CD4-positive, alpha-beta T cell treated with Interleukin-12 subunit alpha and Interleukin-12 subunit beta, for 1 hour (primary cell): ENCODE data around the gene LRR1.

Source experiments
- DNase-seq: peaks from one replicate; pipeline ENCODE4 v3.0.0-alpha.2; 2020

The LRR1 gene

GRCh38 chr14:49598485-49599300 lies at the start of gene LRR1:
Gene LRR1, plus strand, starts transcription at chr14:49598940. Its CDS starts 81 bp downstream, at chr14:49599021.
- DNase-seq, result peak; percentile 87

- no peak for DNase-seq
These were observed 49.3 kb upstream of the LRR1 start for GRCh38 chr14:49549446-49549845.

- DNase-seq, result no peak
These were observed 48.9 kb upstream of the LRR1 start for GRCh38 chr14:49549881-49550280.

GRCh38 chr14:49550286-49551184 lies 48.2 kb upstream of the LRR1 start:
- no peak for DNase-seq

GRCh38 chr14:49551569-49551968 lies 47.2 kb upstream of the LRR1 start:
- no peak for DNase-seq

- no peak for DNase-seq
These were observed 45.6 kb upstream of the LRR1 start for GRCh38 chr14:49553106-49553505.

- no peak for DNase-seq
These were observed 44.8 kb upstream of the LRR1 start for GRCh38 chr14:49553892-49554291.

GRCh38 chr14:49559979-49560768 lies 38.6 kb upstream of the LRR1 start:
- DNase-seq, result no peak

- DNase-seq, result no peak
These were observed 32.0 kb upstream of the LRR1 start for GRCh38 chr14:49566714-49567113.

GRCh38 chr14:49569281-49569680 lies 29.5 kb upstream of the LRR1 start:
- no peak for DNase-seq

- no peak for DNase-seq
These were observed 24.7 kb upstream of the LRR1 start for GRCh38 chr14:49574038-49574437.

GRCh38 chr14:49578141-49578540 lies 20.6 kb upstream of the LRR1 start:
- no peak for DNase-seq

- DNase-seq, result no peak
These were observed 18.9 kb upstream of the LRR1 start for GRCh38 chr14:49579841-49580240.

GRCh38 chr14:49581209-49582112 lies 17.3 kb upstream of the LRR1 start:
- DNase-seq, result no peak

GRCh38 chr14:49582113-49582977 lies 16.4 kb upstream of the LRR1 start:
- peak; percentile 4 for DNase-seq

- no peak for DNase-seq
These were observed 15.1 kb upstream of the LRR1 start for GRCh38 chr14:49583629-49584028.

GRCh38 chr14:49584058-49584457 lies 14.7 kb upstream of the LRR1 start:
- no peak for DNase-seq

GRCh38 chr14:49584981-49585640 lies 13.6 kb upstream of the LRR1 start:
- DNase-seq, result peak; percentile 30

- peak; percentile 99 for DNase-seq
These were observed 12.7 kb upstream of the LRR1 start, which contains the start of gene RPS29 for GRCh38 chr14:49585803-49586672. Gene RPS29, minus strand, starts transcription at chr14:49586380. Its CDS starts 34 bp downstream, at chr14:49586346.
